Colon (tissue), 2 donors: Measurements from ENCODE around the gene NT5C3B.
"Not testable (repeated sequence)": the region's sequence is repeated elsewhere in the genome, so short reads cannot be mapped to it uniquely, and the experiment has no call there.

Source experiments
- FAIRE-seq: peaks from 2 replicates; lab custom pipeline; 2012; peaks lifted over from hg19 to GRCh38; lab: Jason Lieb, UNC
- donor health status: control.
- donor health status: control.

The NT5C3B gene

GRCh38 chr17:41835800-41836549 lies at the start of gene NT5C3B:
NT5C3B (minus strand) TSS chr17:41836232; CDS start chr17:41836193, 39 bp downstream.
- FAIRE-seq = no peak

GRCh38 chr17:41885733-41886132 lies 49.7 kb upstream of the NT5C3B start:
- FAIRE-seq = no peak

GRCh38 chr17:41882756-41883155 lies 46.7 kb upstream of the NT5C3B start:
- FAIRE-seq = no peak

- FAIRE-seq = no peak
These were observed 44.1 kb upstream of the NT5C3B start for GRCh38 chr17:41880130-41880529.

GRCh38 chr17:41874293-41874670 lies 38.2 kb upstream of the NT5C3B start:
- not testable (repeated sequence) for FAIRE-seq

- FAIRE-seq = no peak
These were observed 37.7 kb upstream of the NT5C3B start for GRCh38 chr17:41873559-41874292.

GRCh38 chr17:41871789-41872188 lies 35.8 kb upstream of the NT5C3B start:
- no peak for FAIRE-seq

GRCh38 chr17:41870627-41871026 lies 34.6 kb upstream of the NT5C3B start:
- no peak for FAIRE-seq

GRCh38 chr17:41870097-41870496 lies 34.1 kb upstream of the NT5C3B start:
- FAIRE-seq = no peak

- FAIRE-seq = no peak
These were observed 33.4 kb upstream of the NT5C3B start for GRCh38 chr17:41869426-41869825.

GRCh38 chr17:41868568-41868967 lies 32.5 kb upstream of the NT5C3B start:
- FAIRE-seq = no peak

GRCh38 chr17:41865596-41865893 lies 29.5 kb upstream of the NT5C3B start:
- FAIRE-seq = no peak

- FAIRE-seq = no peak
These were observed 29.0 kb upstream of the NT5C3B start, which contains the start of gene KLHL11 for GRCh38 chr17:41864836-41865595. KLHL11 (minus strand) TSS chr17:41865423; CDS start chr17:41865370, 53 bp downstream.

GRCh38 chr17:41864498-41864835 lies 28.4 kb upstream of the NT5C3B start:
- no peak for FAIRE-seq

GRCh38 chr17:41863074-41863848 lies 27.2 kb upstream of the NT5C3B start:
- FAIRE-seq = no peak

- FAIRE-seq = no peak
These were observed 24.4 kb upstream of the NT5C3B start for GRCh38 chr17:41860254-41860931.

- not testable (repeated sequence) for FAIRE-seq
These were observed 15.3 kb upstream of the NT5C3B start for GRCh38 chr17:41851382-41851781.

GRCh38 chr17:41849251-41849990 lies 13.4 kb upstream of the NT5C3B start:
- no peak for FAIRE-seq

- FAIRE-seq = no peak
These were observed 12.8 kb upstream of the NT5C3B start for GRCh38 chr17:41848788-41849187.

GRCh38 chr17:41844971-41845370 lies 8.9 kb upstream of the NT5C3B start:
- FAIRE-seq = no peak

GRCh38 chr17:41840781-41841180 lies 4.7 kb upstream of the NT5C3B start:
- not testable (repeated sequence) for FAIRE-seq
